DND-41 (cell line): ENCODE data around the gene ERCC5.

Source experiments
- EZH2 ChIP-seq: IDR thresholded peaks from 3 replicates; pipeline ENCODE4 v1.6.1; 2012; ENCODE audit warnings: borderline replicate concordance, low read depth, mild to moderate bottlenecking, moderate library complexity, low read length, inconsistent platforms; ENCODE audit not compliant: severe bottlenecking
- TF ChIP-seq, protein P1 (sequence below): IDR thresholded peaks from 2 replicates; pipeline ENCODE4 v1.5.1; 2012; ENCODE audit warnings: borderline replicate concordance, low read length, moderate library complexity, mild to moderate bottlenecking; ENCODE audit not compliant: poor library complexity, severe bottlenecking; ENCODE audit errors: extremely low read depth

DNA sequence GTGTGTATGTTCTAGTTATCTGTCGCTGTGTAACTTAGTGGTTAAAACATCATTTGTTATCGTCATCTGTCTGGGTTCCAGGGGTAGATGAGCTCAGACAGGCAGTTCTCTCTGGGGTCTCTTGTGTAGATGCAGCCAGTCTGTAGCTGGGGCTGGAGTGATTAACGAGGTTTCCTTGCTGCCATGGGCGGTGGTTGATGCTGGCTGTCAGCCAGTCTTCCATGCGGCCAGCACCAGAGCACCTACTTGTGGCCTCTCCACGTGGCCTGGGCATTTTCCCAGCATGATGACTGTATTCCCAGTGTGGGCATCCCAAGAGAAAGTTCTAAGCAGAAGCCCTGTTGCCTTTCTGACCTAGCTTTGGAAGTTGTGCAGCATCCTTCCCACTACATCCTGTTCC lies 10.7 kb downstream of the ERCC5 start:
- TF ChIP-seq, protein P1, sequence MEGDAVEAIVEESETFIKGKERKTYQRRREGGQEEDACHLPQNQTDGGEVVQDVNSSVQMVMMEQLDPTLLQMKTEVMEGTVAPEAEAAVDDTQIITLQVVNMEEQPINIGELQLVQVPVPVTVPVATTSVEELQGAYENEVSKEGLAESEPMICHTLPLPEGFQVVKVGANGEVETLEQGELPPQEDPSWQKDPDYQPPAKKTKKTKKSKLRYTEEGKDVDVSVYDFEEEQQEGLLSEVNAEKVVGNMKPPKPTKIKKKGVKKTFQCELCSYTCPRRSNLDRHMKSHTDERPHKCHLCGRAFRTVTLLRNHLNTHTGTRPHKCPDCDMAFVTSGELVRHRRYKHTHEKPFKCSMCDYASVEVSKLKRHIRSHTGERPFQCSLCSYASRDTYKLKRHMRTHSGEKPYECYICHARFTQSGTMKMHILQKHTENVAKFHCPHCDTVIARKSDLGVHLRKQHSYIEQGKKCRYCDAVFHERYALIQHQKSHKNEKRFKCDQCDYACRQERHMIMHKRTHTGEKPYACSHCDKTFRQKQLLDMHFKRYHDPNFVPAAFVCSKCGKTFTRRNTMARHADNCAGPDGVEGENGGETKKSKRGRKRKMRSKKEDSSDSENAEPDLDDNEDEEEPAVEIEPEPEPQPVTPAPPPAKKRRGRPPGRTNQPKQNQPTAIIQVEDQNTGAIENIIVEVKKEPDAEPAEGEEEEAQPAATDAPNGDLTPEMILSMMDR, result no peak
- no peak for TF ChIP-seq EZH2
